Measurements from ENCODE around the gene NPAS3.

The NPAS3 gene

DNA sequence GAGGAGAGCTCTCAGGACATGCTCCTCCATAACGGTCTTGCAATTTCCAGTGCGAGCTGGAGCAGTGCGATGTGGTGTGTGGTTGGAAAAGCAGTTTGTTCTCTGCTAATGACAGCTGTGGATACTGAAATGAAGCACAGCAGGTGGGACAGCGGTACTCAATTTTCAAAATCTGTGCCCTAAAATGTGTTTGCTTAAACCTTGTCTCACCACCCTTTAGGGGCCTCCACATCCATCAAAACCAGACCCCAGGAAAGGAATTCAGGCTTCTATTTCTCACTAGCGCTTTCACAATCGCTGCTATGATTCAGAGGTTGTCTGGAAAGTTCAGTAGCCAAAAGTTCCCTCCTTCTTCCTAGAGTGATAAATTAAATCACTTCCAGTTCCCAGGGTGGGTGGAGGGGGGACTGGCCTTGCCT is 571.4 kb downstream of the NPAS3 start:
- POLR2A ChIA-PET: no interaction called here
- Histone ChIP-seq H3K36me3 (ENCODE audit: control insufficient read depth in 2 of 2, insufficient read depth in 1 of 2, low read length in 2 of 2) (no peaks in the 10 kb centered on the region), H3K9me3 (ENCODE audit: control insufficient read depth, insufficient read depth, low read depth, low read length) (no peaks in the 10 kb centered on the region), H3K4me3 (ENCODE audit: low read depth, low read length) (no peak overlapping the region), H3K27ac (ENCODE audit: extremely low read depth, low read depth, low read length) (no peak overlapping the region), H3K4me1 (ENCODE audit: control insufficient read depth, insufficient read depth, low read length) (no peaks in the 10 kb centered on the region; the same call in 1 of the 2 replicates)
- CTCF ChIA-PET: no interaction called here
- TF ChIP-seq, protein P1, sequence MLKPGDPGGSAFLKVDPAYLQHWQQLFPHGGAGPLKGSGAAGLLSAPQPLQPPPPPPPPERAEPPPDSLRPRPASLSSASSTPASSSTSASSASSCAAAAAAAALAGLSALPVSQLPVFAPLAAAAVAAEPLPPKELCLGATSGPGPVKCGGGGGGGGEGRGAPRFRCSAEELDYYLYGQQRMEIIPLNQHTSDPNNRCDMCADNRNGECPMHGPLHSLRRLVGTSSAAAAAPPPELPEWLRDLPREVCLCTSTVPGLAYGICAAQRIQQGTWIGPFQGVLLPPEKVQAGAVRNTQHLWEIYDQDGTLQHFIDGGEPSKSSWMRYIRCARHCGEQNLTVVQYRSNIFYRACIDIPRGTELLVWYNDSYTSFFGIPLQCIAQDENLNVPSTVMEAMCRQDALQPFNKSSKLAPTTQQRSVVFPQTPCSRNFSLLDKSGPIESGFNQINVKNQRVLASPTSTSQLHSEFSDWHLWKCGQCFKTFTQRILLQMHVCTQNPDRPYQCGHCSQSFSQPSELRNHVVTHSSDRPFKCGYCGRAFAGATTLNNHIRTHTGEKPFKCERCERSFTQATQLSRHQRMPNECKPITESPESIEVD (tag by site-specific recombination; IDR thresholded peaks at IDR 0.05): no peak

DNA sequence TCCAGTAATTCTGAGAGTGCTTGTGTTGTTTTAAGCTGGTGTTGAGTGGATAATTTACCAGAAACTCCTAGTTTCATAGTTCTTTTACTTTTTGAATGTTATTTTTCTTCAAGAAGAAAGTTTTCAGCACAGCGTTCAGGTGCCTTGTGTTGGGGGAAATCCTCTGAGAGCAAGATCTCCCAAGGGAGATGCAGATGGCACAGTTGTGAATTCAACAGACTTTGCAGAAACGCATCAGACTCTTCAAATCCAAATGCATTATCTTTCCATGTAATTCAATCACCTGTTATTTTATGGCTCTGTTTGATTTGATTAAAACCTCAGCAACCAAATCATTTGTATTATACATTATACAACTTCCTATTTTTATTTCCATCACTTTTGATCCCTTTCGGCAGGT is 572.3 kb downstream of the NPAS3 start:
- Histone ChIP-seq H3K4me1 (ENCODE audit: control insufficient read depth, insufficient read depth, low read length) (no peaks in the 10 kb centered on the region; the same call in 1 of the 2 replicates), H3K4me3 (ENCODE audit: low read depth, low read length) (no peak overlapping the region), H3K9me3 (ENCODE audit: control insufficient read depth, insufficient read depth, low read depth, low read length) (no peaks in the 10 kb centered on the region), H3K27ac (ENCODE audit: extremely low read depth, low read depth, low read length) (no peak overlapping the region), H3K36me3 (ENCODE audit: control insufficient read depth in 2 of 2, insufficient read depth in 1 of 2, low read length in 2 of 2) (no peaks in the 10 kb centered on the region)
- POLR2A ChIA-PET: no interaction called here
- CTCF ChIA-PET: interaction anchor here (0.7 kb wide), 1 partner anchor 58 kb away, joined by 4 read pairs; no protein-coding TSS in a partner anchor
- no peak for TF ChIP-seq ZNF521 (tag by site-specific recombination; IDR thresholded peaks at IDR 0.05)
- TF ChIP-seq ZFP69B (tag by site-specific recombination; IDR thresholded peaks at IDR 0.05): no peak
- no peak for TF ChIP-seq ZNF677 (tag by site-specific recombination; IDR thresholded peaks at IDR 0.05)
- TF ChIP-seq ZNF146 (tag by site-specific recombination; IDR thresholded peaks at IDR 0.05): no peak
- no peak for TF ChIP-seq ZNF202 (tag by site-specific recombination; IDR thresholded peaks at IDR 0.05; ENCODE audit: borderline replicate concordance)
- no peak for TF ChIP-seq ZNF558 (tag by site-specific recombination; IDR thresholded peaks at IDR 0.05)
- no peak for TF ChIP-seq ZNF529 (tag by site-specific recombination; IDR thresholded peaks at IDR 0.05; ENCODE audit: insufficient replicate concordance)
- no peak for TF ChIP-seq ZNF654 (tag by site-specific recombination; IDR thresholded peaks at IDR 0.05; ENCODE audit: low read depth)
- TF ChIP-seq ZNF426 (tag by site-specific recombination; IDR thresholded peaks at IDR 0.05): no peak
- no peak for TF ChIP-seq ZIC2 (tag by site-specific recombination; IDR thresholded peaks at IDR 0.05)
- no peak for TF ChIP-seq ZNF48 (tag by site-specific recombination; IDR thresholded peaks at IDR 0.05)
- TF ChIP-seq TSHZ1 (tag by site-specific recombination; IDR thresholded peaks at IDR 0.05; ENCODE audit: borderline replicate concordance): no peak
- TF ChIP-seq ZNF488 (tag by site-specific recombination; IDR thresholded peaks at IDR 0.05): no peak
- no peak for TF ChIP-seq ZNF548 (tag by site-specific recombination; IDR thresholded peaks at IDR 0.05)
- no peak for TF ChIP-seq ZFHX2 (tag by site-specific recombination; conservative IDR thresholded peaks at IDR 0.05)
- TF ChIP-seq ZNF184 (tag by site-specific recombination; IDR thresholded peaks at IDR 0.05): no peak
